Measurements from ENCODE around the gene MORN5.

DNA sequence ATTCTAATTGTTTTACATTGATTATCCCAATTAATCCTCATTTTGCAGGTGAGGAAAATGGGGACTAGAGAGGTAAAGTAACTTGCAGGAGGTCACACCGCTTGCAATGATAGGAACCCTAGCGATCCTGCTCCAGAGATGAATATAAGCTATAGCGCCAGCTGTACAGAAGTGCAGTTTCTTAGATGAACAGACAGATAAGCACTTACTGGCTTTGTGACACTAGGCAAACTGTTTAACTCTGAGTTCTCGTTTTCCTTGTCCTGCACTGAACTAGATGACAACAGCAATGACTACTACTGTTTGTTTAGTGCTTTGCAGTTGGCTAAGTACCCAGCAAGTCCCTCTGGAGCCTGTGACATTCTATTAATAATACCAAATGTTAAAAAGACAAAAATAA lies 57.9 kb downstream of the MORN5 start:
- TF ChIP-seq, protein P1, sequence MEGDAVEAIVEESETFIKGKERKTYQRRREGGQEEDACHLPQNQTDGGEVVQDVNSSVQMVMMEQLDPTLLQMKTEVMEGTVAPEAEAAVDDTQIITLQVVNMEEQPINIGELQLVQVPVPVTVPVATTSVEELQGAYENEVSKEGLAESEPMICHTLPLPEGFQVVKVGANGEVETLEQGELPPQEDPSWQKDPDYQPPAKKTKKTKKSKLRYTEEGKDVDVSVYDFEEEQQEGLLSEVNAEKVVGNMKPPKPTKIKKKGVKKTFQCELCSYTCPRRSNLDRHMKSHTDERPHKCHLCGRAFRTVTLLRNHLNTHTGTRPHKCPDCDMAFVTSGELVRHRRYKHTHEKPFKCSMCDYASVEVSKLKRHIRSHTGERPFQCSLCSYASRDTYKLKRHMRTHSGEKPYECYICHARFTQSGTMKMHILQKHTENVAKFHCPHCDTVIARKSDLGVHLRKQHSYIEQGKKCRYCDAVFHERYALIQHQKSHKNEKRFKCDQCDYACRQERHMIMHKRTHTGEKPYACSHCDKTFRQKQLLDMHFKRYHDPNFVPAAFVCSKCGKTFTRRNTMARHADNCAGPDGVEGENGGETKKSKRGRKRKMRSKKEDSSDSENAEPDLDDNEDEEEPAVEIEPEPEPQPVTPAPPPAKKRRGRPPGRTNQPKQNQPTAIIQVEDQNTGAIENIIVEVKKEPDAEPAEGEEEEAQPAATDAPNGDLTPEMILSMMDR (IDR thresholded peaks at IDR 0.05), result no peak
- no peak for TF ChIP-seq POLR2A (IDR thresholded peaks at IDR 0.05)
